NB4 (cell line): ENCODE data around the gene ZNF827.

ENCODE experiments used
- DNase-seq: peaks from one replicate; pipeline ENCODE4 v3.0.0; 2010; ENCODE audit warnings: low read depth
- H3K4me3 ChIP-seq: one replicate; pipeline ENCODE4 v1.5.1; 2011; ENCODE audit warnings: mild to moderate bottlenecking, low read depth, low read length, moderate library complexity
- MAX ChIP-seq: IDR thresholded peaks from 2 replicates; pipeline ENCODE4 v1.6.1; 2011; ENCODE audit warnings: low read depth, low read length
- MYC ChIP-seq: IDR thresholded peaks from 2 replicates; pipeline ENCODE4 v1.6.1; 2011; ENCODE audit warnings: low read depth, low read length
- POLR2A ChIP-seq: IDR thresholded peaks from 2 replicates; pipeline ENCODE4 v1.6.1; 2011; ENCODE audit warnings: mild to moderate bottlenecking; ENCODE audit not compliant: insufficient read length; ENCODE audit errors: extremely low read depth
- TF ChIP-seq, protein P1 (sequence below): IDR thresholded peaks from one replicate; pipeline ENCODE4 v1.5.1; 2012; ENCODE audit warnings: low read depth, low read length

ZNF827 gene

DNA sequence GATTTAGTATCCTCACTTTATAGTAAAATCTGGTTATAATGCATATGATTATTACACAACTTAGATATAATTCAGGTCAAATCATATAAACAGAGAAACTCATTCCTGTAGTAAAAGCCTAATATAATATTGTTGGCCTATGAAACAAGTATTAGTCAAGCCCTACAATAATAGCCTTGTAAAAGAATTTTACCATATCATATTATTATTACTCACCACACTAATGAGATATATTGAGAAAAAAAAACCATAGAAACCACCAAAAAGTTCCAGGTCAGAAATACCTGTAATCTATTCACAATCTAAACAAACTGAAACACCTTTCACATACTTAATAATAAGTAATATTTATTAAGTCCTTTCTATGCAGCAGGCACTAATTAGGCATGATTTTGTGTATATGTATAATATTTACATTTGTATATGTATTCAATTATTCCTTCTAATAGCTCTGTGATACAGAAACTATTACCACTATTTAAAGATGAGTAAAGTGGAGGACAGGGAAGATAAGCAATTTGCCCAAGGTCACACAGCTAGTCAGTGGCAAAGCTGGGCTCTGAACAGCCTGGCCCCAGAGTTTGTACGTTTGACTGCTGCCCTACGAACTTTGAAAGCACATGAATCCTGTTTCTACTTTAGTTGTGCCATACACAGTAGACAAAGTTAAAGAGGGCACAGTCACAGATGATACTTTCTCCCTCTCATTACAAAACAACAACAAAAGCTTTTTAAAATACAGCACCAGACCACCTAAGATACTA, 9.0 kb downstream of the ZNF827 start:
- no peak for TF ChIP-seq POLR2A
- TF ChIP-seq MAX = no peak
- TF ChIP-seq MYC = no peak
- TF ChIP-seq, protein P1, sequence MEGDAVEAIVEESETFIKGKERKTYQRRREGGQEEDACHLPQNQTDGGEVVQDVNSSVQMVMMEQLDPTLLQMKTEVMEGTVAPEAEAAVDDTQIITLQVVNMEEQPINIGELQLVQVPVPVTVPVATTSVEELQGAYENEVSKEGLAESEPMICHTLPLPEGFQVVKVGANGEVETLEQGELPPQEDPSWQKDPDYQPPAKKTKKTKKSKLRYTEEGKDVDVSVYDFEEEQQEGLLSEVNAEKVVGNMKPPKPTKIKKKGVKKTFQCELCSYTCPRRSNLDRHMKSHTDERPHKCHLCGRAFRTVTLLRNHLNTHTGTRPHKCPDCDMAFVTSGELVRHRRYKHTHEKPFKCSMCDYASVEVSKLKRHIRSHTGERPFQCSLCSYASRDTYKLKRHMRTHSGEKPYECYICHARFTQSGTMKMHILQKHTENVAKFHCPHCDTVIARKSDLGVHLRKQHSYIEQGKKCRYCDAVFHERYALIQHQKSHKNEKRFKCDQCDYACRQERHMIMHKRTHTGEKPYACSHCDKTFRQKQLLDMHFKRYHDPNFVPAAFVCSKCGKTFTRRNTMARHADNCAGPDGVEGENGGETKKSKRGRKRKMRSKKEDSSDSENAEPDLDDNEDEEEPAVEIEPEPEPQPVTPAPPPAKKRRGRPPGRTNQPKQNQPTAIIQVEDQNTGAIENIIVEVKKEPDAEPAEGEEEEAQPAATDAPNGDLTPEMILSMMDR = no peak
- no peak for DNase-seq
- H3K4me3 ChIP-seq = no peak overlapping the region

- no peak overlapping the region for H3K4me3 ChIP-seq
- DNase-seq = no peak
- TF ChIP-seq MYC (no peak), POLR2A (no peak), MAX (no peak)
- TF ChIP-seq, protein P1 = no peak
These were observed 9.9 kb downstream of the ZNF827 start for GRCh38 chr4:145928748-145929147.

GRCh38 chr4:145927030-145927429, 11.6 kb downstream of the ZNF827 start:
- TF ChIP-seq, protein P1 = no peak
- TF ChIP-seq MAX (no peak), MYC (no peak), POLR2A (no peak)
- H3K4me3 ChIP-seq = no peak overlapping the region
- DNase-seq = no peak

DNA sequence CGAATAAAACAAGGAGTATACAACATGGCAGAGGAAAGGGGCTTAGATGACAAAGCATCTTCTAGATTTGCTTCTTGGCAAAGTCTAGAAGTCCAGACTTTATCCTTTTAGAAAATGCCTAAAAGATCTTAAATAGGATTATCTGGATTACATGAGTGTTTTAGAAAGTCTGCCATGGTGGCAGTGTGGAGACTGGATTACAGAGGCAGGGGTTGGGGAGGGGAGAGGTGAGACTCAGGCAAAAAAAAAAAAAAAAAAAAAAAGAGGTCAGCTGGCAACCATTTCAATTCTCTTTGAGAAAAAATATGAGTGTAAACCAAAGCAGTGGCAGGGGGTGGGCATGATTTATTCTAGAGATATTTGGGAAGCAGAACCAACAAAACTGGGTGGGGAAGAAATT, 17.4 kb downstream of the ZNF827 start:
- no peak for DNase-seq
- H3K4me3 ChIP-seq = no peak overlapping the region
- TF ChIP-seq POLR2A (no peak), MYC (no peak), MAX (no peak)

- H3K4me3 ChIP-seq = no peak overlapping the region
- TF ChIP-seq POLR2A (no peak), MAX (no peak), MYC (no peak)
- TF ChIP-seq, protein P1 = no peak
- no peak for DNase-seq
These were observed 18.4 kb downstream of the ZNF827 start for GRCh38 chr4:145920205-145920604.

- DNase-seq = no peak
- TF ChIP-seq MAX (no peak), POLR2A (no peak), MYC (no peak)
- TF ChIP-seq, protein P1 = no peak
- H3K4me3 ChIP-seq = no peak overlapping the region
These were observed 26.2 kb downstream of the ZNF827 start for GRCh38 chr4:145912376-145912775.
